Nephron progenitor cell (in vitro differentiated cells): ENCODE data around the gene NUP50.
"Not testable (repeated sequence)": the region's sequence is repeated elsewhere in the genome, so short reads cannot be mapped to it uniquely, and the experiment has no call there.

Experiments used
- DNase-seq: peaks from one replicate; pipeline ENCODE4 v3.0.0; 2021
- H3K27ac Mint-ChIP-seq: 2 replicates; pipeline ENCODE4 v1.8.0; 2021; ENCODE audit warnings: mild to moderate bottlenecking, moderate library complexity, mixed read lengths
- H3K27me3 Mint-ChIP-seq: 2 replicates; pipeline ENCODE4 v1.8.0; 2021; ENCODE audit warnings: mild to moderate bottlenecking, low read depth, mixed read lengths; ENCODE audit not compliant: poor library complexity
- H3K36me3 Mint-ChIP-seq: 2 replicates; pipeline ENCODE4 v1.8.0; 2021; ENCODE audit warnings: low read depth, mixed read lengths
- H3K4me1 Mint-ChIP-seq: 2 replicates; pipeline ENCODE4 v1.8.0; 2021; ENCODE audit warnings: mixed read lengths
- H3K4me3 Mint-ChIP-seq: 2 replicates; pipeline ENCODE4 v1.8.0; 2021; ENCODE audit warnings: mild to moderate bottlenecking, moderate library complexity, mixed read lengths
- H3K9me3 Mint-ChIP-seq: 2 replicates; pipeline ENCODE4 v1.8.0; 2021; ENCODE audit warnings: mild to moderate bottlenecking, moderate library complexity, mixed read lengths
- CTCF ChIP-seq: fragments of 200-600 bp; sonication (generic); IDR thresholded peaks from 2 replicates; pipeline ENCODE4 v1.5.0; 2021; ENCODE audit warnings: antibody characterized with exemption

Gene NUP50

GRCh38 chr22:45190202-45190872 is 26.6 kb downstream of the NUP50 start:
- Mint-ChIP-seq H3K27me3 (peaks cover 6% of the 10 kb centered on the region), H3K4me3 (no peak overlapping the region), H3K4me1 (peaks cover 39% of the 10 kb centered on the region), H3K9me3 (no peaks in the 10 kb centered on the region), H3K36me3 (peaks cover 5% of the 10 kb centered on the region), H3K27ac (no peak overlapping the region)
- no peak for DNase-seq
- TF ChIP-seq CTCF = no peak

- peaks cover 39% of the 10 kb centered on the region for H3K4me1 Mint-ChIP-seq
- not testable (repeated sequence) for H3K4me3 Mint-ChIP-seq, H3K27ac Mint-ChIP-seq, H3K36me3 Mint-ChIP-seq, DNase-seq, H3K27me3 Mint-ChIP-seq, H3K9me3 Mint-ChIP-seq
Measured at GRCh38 chr22:45191746-45192145, 28.0 kb downstream of the NUP50 start.

- DNase-seq = no peak
Measured at GRCh38 chr22:45192701-45193187, 29.0 kb downstream of the NUP50 start.

GRCh38 chr22:45194686-45195085 is 31.0 kb downstream of the NUP50 start:
- peaks cover 43% of the 10 kb centered on the region for H3K4me1 Mint-ChIP-seq
- H3K4me3 Mint-ChIP-seq = no peak overlapping the region
- no peak for TF ChIP-seq CTCF
- no peaks in the 10 kb centered on the region for H3K9me3 Mint-ChIP-seq
- no peak overlapping the region for H3K27ac Mint-ChIP-seq
- H3K36me3 Mint-ChIP-seq = no peaks in the 10 kb centered on the region
- DNase-seq = no peak
- peaks cover 6% of the 10 kb centered on the region for H3K27me3 Mint-ChIP-seq

More at GRCh38 chr22:45192701-45193187, 29.0 kb downstream of the NUP50 start:
- no peak for TF ChIP-seq CTCF
- Mint-ChIP-seq H3K27me3 (peaks cover 6% of the 10 kb centered on the region), H3K36me3 (no peaks in the 10 kb centered on the region), H3K4me1 (peaks cover 38% of the 10 kb centered on the region), H3K9me3 (no peaks in the 10 kb centered on the region), H3K4me3 (no peak overlapping the region), H3K27ac (no peak overlapping the region)

- Mint-ChIP-seq H3K27ac (no peak overlapping the region), H3K4me1 (peaks cover 46% of the 10 kb centered on the region), H3K9me3 (no peaks in the 10 kb centered on the region), H3K27me3 (peaks cover 4% of the 10 kb centered on the region), H3K4me3 (no peak overlapping the region), H3K36me3 (no peaks in the 10 kb centered on the region)
- no peak for DNase-seq
- no peak for TF ChIP-seq CTCF
Measured at GRCh38 chr22:45195616-45196015, 31.9 kb downstream of the NUP50 start.

GRCh38 chr22:45196308-45196707 is 32.6 kb downstream of the NUP50 start:
- DNase-seq = no peak

More at GRCh38 chr22:45196308-45196707, 32.6 kb downstream of the NUP50 start:
- Mint-ChIP-seq H3K4me3 (no peak overlapping the region), H3K27me3 (peaks cover 3% of the 10 kb centered on the region), H3K9me3 (no peaks in the 10 kb centered on the region), H3K27ac (no peak overlapping the region), H3K4me1 (peaks cover 50% of the 10 kb centered on the region), H3K36me3 (no peaks in the 10 kb centered on the region)
- TF ChIP-seq CTCF = no peak
